Activated gamma-delta T cell (primary cell): Measurements from ENCODE around the gene SPEF2.

Experiments
- DNase-seq: peaks from one replicate; lab custom pipeline; 2025; lab: John Stamatoyannopoulos, UW

The SPEF2 gene

DNA sequence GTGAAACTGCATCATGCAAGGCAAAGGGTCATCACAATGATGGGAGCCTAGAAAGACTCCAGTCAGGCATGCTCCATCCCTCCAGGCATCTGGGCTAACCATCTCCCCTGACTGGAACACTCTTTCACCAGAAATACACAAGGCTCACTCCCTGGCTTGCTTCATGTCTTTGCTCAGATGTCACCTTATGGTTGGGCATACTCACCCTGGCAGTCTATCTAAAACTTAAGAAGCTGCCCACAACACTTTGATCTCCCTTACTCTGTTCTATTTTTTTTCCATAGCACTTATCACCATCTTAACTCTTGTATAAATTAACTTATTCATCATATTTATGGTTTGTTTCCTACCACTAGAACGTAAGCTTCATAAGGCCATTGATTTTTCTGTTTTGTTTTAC is 90.0 kb downstream of the SPEF2 start:
- DNase-seq, result no peak

DNA sequence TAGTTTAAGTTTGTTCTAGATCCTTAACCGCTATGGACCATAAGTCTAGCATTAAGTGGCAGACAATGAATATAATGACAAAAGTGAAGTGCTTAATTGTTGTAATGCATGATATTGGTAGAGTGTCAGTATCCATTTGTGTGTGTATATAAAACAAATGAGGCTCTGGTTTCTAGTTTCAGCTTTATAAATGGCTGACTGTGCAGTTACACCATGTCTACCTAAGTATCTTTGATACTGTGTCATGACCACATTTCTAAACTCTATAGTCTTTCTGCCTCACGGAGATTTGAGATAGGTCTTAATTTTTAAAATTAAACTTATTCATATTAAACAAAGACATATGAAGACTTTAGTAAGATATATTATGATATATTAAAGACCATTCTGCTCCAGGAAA is 92.0 kb downstream of the SPEF2 start:
- DNase-seq, result no peak

DNA sequence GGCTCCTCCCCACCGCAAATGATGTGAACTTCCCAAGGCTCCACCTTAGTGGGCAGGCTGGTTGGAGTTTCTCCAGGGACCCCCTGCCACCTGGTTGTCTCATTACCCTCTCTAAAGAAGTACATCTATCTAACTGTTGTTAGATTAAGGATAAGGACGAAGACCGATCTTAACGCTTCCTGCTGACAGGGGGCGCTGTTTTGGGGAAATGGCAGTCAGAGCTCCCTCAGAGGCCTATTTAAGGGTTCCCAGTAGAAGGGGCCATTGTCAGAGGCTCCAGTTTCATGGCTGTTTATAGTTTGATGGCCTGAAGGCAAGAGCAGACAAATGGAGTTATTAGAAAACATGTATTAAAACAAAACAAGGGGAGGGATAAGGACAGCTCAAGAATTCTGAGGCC is 100.1 kb downstream of the SPEF2 start:
- DNase-seq, result no peak

DNA sequence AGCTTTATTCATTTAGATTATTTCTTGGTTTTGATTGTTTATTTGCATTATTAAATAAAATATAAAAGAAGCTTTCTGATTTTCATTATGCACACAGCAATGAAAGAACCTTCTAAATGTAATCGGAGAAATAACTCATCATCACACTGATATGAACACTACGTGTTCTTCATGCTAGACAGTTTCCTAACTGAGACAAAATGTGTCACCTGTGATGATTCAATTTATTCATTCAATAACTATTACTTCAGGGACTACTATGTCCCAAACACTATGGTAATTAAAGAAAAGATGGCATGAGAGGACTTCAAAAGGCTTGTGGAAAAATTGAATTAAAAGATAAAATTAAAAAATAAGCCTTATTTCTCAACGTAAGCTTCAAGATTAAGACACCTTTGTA is 118.1 kb downstream of the SPEF2 start:
- DNase-seq, result no peak

DNA sequence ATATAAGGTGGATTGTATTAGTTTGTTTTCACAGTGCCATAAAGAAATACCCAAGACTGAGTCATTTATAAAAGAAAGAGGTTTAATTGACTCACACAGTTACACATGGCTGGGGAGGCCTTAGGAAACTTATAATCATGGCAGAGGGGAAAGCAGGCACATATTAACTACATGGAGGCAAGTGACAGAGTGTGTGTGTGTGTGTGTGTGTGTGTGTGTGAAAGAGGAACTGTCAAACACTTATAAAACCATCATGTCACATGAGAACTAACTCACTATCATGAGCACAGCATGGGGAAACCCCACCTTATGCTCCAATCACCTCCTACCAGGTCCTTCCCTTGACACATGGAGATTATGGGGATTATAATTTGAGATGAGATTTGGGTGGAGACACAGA is 118.6 kb downstream of the SPEF2 start:
- no peak for DNase-seq

DNA sequence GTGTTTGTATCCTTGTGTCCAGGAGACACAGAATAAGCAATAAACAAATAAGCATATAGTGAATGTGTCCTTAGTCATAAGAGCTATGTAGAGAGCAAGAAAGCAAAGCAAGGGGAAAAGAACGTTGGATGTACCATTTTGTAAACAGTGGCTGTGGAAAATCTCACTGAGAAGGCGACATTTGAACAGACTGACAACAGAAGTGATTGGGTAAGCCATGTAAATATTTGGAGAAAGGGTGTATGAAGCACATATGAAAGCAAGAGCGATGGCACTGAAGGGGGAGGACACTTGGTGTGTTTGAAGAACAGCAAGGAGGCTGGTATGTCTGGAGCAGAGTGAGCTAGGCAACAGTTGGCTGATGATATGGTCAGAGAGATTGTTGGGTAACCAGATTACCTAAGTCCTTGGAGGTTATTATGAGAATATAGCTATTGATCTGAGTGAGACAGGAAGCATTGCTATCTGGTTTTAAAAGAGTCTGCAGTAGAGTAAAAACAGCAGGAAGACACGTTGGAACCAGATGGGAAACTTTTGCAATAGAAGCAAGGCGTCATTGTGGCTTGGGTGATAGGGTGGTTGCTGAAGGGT is 123.6 kb downstream of the SPEF2 start:
- no peak for DNase-seq

DNA sequence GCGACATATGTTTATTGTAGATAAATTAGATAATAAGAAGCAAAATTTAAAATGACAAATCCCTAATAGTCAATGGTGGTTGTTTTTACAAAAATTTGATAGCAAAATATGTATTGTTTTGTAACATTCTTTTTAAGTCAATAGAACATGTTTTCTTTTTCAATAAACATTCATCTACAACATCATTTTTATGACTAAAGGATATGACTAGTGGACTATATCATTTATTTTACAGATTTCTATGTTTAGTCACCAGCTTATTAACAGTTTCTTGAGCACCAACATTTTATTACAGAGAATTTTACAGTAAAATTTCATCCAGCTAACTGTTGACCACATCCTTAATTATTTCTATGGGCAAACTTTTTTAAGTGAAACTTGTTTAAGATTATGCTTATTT is 124.3 kb downstream of the SPEF2 start:
- no peak for DNase-seq

DNA sequence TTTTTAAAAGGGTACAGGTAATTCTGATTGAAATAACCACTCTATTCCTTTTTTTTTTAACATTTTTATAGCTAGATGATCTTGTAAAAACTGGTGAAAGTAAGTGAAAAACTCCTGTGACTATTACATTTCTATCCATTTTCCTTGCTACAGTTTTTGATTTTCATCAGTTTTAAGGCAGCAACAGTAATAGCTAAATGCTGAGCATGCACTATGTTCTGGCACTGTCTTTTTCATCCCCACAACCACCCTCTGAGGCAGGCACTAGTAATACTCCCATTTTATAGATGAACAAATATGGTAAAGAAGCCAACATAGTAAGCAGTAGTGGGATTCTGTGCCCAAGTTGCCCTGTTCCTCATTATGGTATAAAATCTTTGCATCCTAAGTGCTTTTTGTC is 126.0 kb downstream of the SPEF2 start:
- no peak for DNase-seq

DNA sequence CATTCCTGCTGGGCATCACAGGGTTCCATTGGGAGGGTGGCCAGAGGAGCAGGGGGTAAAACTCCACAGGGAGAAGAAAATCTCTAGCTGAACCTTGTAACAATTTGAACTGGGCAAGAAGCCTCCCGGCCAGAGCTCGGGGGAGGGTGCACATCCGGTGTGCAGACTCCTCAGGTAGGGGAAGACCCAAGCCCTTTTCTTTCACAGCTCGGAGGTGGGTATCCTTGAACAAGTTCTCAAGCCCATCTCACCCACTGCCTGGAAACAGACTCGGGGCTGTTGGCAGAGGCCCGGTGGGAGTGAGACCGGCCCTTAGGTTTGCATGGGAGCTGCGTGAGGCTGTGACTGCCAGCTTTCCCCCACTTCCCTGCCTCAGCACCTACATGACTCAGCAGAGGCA is 127.5 kb downstream of the SPEF2 start:
- no peak for DNase-seq

DNA sequence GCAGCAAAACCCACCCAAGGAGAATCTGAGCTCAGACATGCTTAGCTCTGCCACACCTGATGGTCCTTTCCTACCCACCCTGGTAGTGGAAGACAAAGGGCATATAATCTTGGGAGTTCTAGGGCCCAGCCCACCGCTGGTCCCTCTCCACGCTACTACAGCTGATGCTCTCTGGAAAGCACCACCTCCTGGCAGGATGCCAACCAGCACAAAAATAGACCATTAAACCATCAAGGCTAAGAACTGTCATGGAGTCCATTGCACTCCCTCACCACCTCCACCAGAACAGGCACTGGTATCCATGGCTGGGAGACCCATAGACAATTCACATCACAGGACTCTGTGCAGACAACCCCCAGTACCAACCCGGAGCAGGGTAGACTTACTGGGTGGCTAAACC is 128.0 kb downstream of the SPEF2 start:
- no peak for DNase-seq

DNA sequence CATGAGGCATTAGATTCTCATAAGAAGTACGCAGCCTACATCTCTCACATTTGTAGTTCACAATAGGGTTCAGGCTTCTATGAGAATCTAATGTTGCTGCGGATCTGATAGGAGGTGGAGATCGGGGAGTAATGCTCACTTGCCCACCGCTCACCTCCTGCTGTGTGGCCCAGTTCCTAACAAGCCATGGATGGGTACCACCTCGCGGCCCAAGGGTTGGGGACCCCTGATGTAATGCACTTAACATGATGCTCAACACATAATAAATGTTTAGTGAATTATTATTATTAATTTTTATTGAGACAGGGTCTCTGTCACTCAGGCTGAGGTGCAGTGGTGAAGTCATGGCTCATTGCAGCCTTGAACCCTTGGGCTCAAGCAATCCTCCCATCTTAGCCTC is 134.3 kb downstream of the SPEF2 start:
- no peak for DNase-seq

DNA sequence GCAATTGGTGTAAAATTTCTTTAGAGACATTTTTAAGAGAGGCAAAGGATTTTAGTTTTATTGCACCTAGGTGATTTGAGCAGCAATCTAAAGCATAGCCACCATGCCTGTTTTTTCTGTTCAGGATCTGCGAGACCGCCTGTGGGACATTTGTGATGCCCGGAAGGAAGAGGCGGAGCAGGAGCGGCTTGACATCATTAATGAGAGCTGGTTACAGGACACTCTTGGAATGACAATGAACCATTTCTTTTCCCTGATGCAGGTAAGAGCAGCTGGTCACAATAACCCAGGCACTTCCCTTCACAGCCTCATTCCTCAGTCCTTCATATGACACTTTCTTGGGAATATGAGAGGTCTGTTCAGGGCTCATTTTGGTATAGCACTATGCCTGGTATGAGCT is 135.8 kb downstream of the SPEF2 start:
- no peak for DNase-seq

DNA sequence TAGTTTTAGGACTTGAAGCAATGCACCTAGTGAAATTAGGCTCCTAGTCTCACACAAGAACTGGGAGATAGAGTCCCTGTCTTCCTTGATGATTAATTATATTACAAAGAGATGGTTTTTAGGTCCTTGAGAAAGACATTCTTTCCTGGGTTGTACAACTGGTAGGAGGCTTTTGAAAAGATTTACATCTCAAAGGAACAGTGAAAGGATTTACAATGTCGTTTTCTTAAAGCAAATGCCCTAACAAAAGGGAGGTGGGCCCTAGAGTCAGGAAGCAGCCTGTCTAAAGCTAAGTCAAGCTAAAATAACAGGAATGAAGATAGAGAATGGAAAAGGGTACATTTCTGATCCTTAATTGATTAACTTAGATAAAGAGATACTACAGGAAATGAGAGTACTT is 136.8 kb downstream of the SPEF2 start:
- no peak for DNase-seq

DNA sequence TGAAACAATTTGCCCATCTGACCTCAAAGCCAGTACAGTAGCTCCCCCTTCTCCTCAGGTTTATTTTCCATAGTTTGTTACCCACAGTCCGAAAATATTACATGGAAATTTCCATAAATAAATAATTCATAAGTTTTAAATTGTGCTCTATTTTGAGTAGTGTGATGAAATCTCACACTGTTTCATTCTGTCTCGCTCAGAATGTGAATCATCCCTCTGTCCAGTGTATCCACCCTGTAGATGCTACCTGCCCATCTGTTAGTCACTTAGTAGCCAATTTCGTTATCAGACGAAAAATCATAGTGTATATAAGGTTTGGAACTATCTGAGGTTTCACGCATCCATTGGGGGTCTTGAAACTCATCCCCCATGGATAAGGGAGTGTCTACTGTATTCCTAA is 138.3 kb downstream of the SPEF2 start:
- DNase-seq, result no peak

DNA sequence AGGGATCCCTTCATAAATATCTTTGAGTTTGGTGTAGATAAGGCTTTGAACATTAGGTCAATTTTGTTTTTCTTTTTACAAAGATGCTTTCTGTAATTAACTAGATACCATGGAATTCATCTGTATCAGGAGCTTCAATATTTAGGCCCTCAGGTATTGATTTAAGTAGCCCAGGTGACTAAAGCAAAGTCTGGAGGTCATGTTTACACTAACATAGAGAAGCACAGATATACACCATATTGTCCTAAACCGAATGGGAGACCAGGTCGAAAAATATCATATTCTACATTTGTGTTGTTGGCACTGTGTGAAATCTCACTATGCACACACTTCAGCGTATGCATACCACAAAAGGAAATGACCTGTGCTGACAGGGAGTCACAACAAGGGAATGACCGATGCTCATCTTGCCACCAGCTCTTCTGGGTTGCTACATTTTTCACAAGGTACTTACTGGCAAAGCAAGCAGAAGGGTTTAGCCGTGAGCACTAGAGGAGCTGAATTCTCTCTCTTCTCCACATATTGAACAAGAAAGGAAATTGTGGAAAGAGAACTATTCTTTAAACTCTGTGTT is 140.6 kb downstream of the SPEF2 start:
- no peak for DNase-seq

DNA sequence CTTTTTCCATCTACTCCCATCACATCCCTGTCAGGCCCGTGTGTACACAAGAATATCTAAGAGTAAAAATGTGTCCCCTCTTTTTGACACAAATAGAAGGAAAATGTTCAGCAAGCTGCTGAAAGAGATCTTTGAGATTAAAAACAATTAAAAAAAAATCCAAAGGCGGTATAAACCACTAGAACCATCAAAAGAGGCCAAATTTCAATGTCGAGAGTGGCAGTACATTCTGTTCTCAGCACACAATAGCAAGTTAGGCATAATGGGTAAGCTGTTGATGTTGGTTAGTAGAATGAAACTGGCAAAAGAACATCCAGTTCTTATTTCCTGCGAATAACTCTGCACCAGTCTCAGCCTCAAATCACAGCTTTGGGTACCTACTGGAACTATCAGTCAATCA is 143.9 kb downstream of the SPEF2 start:
- DNase-seq, result no peak

DNA sequence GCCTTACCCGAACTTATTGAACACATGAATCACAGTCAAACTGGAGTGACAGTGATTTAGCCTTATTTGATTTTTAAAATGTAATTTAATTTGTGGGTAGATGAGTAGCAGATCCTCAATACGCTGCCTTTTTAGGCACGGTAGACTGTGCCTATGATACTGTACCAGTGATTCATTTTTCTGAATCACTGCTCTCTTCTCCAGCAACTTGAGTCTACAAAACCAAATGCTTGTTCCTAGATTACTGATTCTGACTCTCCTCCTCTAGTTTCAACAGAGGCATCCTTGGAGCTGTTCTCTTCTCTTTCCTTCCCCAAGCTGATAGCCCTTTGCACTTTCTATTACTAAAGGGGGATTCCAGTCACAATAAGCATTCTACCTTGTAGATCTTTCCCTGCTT is 144.7 kb downstream of the SPEF2 start:
- no peak for DNase-seq

DNA sequence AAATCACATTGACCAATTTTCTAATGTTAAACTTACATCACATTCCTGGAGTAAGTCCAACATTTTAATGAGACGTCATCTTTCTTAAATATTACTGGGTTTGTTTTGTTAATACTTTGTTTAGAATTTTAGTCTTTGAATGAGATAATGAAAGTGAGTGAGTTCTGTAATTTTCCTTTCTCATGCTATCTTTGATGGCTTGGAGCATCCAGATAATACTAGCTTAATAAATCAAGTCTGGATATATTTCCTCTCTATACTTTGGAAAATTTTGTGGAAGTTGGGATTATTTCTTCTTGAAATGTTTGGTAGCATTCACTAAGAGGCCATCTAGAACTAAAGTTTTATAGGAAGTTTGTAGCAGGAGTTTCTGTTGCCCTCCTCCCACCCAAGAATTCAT is 148.3 kb downstream of the SPEF2 start:
- DNase-seq, result no peak

DNA sequence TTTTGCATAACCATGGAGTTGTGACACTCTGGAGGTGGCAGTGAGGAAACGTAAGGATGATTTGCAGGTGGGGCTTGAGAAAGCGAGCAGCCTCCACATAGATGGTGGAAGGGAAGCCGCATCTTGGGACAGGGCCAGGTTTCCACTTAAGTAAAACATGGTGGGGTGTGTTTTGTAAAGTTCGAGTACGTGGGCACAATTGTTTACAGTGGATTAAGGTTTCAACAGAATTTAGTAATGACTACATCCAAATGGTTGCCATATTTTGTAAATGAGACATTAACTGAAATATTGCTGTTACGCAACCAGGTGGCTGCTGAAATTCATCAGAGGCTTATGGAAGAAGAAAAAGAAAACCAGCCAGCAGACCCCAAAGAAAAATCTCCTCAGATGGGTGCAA is 153.6 kb downstream of the SPEF2 start:
- no peak for DNase-seq

DNA sequence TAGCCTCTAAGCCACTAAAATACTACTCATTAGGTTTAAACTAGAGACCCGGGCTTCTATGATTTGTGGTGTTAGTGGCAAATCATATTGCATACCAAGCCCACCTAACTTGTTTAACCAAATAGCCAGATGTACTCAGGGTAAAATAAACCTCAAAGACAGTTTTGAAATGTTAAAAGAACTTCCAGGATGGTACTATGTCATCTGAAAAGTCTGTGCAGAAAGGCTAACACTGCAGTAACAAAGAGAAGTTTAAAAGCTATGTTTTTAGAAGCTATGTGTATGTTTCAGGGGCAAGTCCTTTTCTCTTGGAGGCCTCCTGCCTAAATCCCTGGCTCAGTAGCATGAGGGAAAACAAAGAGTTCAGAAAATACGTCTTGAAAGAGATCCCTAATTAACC is 154.2 kb downstream of the SPEF2 start:
- DNase-seq, result no peak

DNA sequence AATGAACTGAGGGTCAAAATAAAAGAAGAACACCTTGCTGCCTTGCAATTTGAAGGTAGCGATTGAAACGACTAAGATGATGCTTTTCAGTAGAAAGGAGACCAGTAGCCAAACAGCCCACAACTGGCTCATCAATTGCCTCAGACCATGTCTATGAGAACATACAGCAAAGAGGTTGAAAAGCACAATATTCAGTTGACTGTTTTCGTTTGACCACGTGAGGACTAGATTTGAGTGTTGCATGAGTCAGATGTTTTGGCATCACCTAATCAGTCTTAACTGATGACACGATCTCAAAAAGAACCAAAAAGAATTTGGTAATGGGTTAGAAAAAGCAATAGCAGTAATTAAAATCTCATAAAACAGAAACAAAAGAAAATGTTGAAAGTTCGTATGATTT is 156.3 kb downstream of the SPEF2 start:
- no peak for DNase-seq

DNA sequence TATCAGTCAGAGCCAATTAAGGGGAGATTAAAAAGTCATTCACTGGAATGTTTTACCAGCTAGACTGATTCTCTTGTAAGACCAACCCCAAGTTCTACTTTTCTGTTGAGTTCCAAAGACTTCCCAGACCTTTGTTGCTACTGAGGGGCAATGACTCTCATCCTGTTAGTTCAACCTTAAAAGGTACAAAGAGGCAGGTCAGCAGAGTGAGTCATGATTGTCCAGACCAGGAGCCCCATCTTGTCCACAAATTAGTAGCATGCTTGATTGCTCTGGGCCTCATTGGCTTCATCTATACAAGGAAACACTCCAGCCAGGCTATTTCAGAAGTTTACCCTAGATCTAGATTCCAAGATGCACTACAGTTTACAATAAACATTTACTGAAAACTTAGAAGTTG is 159.1 kb downstream of the SPEF2 start:
- no peak for DNase-seq

DNA sequence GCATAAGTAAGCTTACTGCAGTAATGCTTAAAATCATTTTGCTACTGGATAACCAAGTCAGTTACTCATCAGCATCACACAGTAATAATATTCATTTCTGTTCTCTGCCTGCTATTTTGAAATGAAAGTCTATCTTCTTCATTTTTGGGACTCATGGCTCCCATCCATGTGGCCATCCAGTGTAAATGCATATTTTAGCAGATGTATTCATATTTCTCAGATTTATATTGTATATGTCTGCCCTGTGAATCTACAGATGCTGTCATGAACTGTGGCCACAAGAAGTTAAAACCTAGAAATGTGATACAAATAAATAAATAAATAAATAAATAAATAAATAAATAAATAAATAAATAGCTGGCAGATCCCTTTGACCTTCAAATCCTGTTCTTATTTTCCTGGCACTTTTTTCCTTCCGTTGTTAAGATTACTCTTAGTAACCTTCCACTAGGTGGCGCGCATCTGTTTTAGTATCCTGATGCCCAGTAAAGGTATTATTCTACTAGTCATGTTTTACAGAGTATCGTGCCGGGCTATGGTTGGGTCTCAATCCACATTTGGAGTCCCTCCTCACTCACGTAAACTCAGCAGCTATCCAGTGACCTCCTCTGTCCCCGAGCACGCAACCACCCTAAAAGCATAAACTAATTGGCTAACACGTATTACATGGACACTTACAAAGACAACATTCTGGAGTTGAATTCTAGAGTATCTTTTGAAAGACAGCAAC is 159.9 kb downstream of the SPEF2 start:
- DNase-seq, result no peak

DNA sequence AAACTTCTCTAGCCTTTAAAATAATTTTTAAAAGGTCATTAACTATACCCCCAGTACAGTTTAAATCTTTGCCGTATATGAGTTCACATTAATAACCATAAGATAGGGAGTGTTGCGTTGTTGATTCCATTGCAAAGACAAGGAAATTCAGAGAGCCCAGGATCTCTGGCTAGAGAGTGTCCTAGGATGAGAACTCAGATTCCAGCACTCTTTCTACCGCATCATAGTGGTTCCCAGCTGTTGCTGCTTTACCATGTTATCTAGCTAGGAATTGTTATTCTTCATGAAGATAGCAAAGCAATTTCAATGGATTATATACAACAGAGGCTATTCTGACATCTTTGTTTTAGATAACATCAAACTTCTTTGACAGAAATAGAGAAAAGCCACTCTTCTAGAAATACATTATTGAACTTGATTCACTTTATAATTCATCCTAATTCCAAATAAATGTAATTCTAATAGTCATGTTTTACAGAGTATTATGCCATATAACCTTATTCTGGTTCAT is 160.7 kb downstream of the SPEF2 start:
- DNase-seq, result no peak
